ENCODE results near the gene STRIT1.
"Not testable (repeated sequence)": the region's sequence is repeated elsewhere in the genome, so short reads cannot be mapped to it uniquely, and the experiment has no call there.

DNA sequence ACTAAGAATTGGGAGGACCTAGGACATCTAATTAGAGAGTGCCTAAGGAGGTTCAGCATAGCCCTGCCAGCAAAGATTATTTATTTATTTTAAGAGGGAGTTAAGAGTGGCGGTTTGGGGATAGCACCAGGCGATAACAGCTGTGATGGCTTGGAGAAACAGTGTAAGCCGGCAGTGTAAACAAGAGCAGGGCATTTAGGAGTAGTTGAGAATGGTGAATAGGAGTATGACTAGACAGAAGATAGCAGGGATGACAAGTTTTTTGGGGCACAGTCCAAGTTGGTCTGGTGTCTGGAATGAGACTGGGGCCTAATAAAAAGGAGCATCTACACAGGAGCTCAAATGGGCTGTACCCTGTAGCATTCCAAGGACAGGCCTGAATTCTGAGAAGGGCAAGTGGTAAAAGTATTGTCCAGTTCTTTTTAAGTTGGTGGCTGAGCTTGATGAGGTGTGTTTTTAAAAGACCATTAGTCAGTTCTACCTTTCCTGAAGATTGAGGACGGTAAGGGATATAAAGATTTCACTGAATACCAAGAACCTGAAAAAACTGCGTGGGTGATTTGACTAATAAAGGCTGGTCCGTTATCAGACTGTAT lies 18.2 kb downstream of the STRIT1 start:
- TF ChIP-seq, protein P1, sequence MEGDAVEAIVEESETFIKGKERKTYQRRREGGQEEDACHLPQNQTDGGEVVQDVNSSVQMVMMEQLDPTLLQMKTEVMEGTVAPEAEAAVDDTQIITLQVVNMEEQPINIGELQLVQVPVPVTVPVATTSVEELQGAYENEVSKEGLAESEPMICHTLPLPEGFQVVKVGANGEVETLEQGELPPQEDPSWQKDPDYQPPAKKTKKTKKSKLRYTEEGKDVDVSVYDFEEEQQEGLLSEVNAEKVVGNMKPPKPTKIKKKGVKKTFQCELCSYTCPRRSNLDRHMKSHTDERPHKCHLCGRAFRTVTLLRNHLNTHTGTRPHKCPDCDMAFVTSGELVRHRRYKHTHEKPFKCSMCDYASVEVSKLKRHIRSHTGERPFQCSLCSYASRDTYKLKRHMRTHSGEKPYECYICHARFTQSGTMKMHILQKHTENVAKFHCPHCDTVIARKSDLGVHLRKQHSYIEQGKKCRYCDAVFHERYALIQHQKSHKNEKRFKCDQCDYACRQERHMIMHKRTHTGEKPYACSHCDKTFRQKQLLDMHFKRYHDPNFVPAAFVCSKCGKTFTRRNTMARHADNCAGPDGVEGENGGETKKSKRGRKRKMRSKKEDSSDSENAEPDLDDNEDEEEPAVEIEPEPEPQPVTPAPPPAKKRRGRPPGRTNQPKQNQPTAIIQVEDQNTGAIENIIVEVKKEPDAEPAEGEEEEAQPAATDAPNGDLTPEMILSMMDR (IDR thresholded peaks at IDR 0.05), result not testable (repeated sequence)
- TF ChIP-seq POLR2A, EP300, POLR2AphosphoS5 (IDR thresholded peaks at IDR 0.05): not testable (repeated sequence)
